Progenitor cell of endocrine pancreas (in vitro differentiated cells): ENCODE measurements around the gene BTN3A1. TPM values are rescaled to one million over a fixed set of nuclear protein-coding genes. Genes with fewer than 3 reads are reported as not detected.
A peak's percentile ranks its signal among the peaks of the same experiment; 100 is the strongest.

Source experiments
- DNase-seq: peaks from one replicate; pipeline ENCODE4 v3.0.0; 2021; ENCODE audit warnings: low spot score; ENCODE audit not compliant: unreplicated experiment
- H3K27ac Mint-ChIP-seq: 2 replicates; pipeline ENCODE4 v1.8.0; 2021; ENCODE audit warnings: mild to moderate bottlenecking, moderate library complexity, mixed read lengths
- H3K27me3 Mint-ChIP-seq: 2 replicates; pipeline ENCODE4 v1.8.0; 2021; ENCODE audit warnings: mixed read lengths
- H3K36me3 Mint-ChIP-seq: 2 replicates; pipeline ENCODE4 v1.8.0; 2022; ENCODE audit warnings: mixed read lengths; ENCODE audit not compliant: insufficient read depth
- H3K4me1 Mint-ChIP-seq: 2 replicates; pipeline ENCODE4 v1.8.0; 2021; ENCODE audit warnings: low read depth, mixed read lengths
- H3K4me3 Mint-ChIP-seq: 2 replicates; pipeline ENCODE4 v1.8.0; 2021; ENCODE audit warnings: low read depth, mild to moderate bottlenecking, moderate library complexity, mixed read lengths
- H3K9me3 Mint-ChIP-seq: 2 replicates; pipeline ENCODE4 v1.8.0; 2021; ENCODE audit warnings: low read depth, mixed read lengths
- total RNA-seq: library from RNA; stranded (reverse); gene quantifications from 2 replicates; pipeline ENCODE4 v1.2.1, GENCODE V29; 2021
- TF ChIP-seq, protein P1 (sequence below): fragments of 200-600 bp; sonication (generic); IDR thresholded peaks from one replicate; pipeline ENCODE4 v1.5.0; 2021; ENCODE audit warnings: antibody characterized with exemption, mild to moderate bottlenecking; ENCODE audit not compliant: unreplicated experiment

Gene BTN3A1
- total RNA-seq, 1 donor from 2014 or later = 9.6 TPM

DNA sequence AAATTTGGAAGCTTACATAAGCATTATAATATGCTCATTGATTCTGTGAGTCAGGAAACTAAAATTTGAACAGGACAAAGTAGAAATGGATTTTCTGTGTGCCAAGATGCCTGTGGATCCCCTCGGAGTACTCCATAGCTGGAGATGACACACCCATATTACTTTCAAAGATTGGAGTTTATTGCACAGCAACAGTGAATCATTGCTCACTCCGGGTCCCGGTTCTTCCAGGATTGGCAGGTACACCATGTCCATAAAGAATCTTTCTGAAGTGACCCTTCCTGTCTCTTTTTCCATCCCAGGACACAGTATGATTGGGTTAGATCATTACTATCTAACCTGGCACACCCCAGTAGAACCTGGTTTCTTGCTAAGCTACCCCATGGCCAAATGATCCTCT, 21.8 kb upstream of the BTN3A1 start:
- H3K36me3 Mint-ChIP-seq = peaks cover 2% of the 10 kb centered on the region
- H3K27me3 Mint-ChIP-seq = no peaks in the 10 kb centered on the region
- TF ChIP-seq, protein P1, sequence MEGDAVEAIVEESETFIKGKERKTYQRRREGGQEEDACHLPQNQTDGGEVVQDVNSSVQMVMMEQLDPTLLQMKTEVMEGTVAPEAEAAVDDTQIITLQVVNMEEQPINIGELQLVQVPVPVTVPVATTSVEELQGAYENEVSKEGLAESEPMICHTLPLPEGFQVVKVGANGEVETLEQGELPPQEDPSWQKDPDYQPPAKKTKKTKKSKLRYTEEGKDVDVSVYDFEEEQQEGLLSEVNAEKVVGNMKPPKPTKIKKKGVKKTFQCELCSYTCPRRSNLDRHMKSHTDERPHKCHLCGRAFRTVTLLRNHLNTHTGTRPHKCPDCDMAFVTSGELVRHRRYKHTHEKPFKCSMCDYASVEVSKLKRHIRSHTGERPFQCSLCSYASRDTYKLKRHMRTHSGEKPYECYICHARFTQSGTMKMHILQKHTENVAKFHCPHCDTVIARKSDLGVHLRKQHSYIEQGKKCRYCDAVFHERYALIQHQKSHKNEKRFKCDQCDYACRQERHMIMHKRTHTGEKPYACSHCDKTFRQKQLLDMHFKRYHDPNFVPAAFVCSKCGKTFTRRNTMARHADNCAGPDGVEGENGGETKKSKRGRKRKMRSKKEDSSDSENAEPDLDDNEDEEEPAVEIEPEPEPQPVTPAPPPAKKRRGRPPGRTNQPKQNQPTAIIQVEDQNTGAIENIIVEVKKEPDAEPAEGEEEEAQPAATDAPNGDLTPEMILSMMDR = no peak
- DNase-seq = no peak
- H3K4me3 Mint-ChIP-seq = no peak overlapping the region
- H3K27ac Mint-ChIP-seq = no peak overlapping the region
- peaks cover 5% of the 10 kb centered on the region for H3K4me1 Mint-ChIP-seq
- H3K9me3 Mint-ChIP-seq = no peaks in the 10 kb centered on the region

DNA sequence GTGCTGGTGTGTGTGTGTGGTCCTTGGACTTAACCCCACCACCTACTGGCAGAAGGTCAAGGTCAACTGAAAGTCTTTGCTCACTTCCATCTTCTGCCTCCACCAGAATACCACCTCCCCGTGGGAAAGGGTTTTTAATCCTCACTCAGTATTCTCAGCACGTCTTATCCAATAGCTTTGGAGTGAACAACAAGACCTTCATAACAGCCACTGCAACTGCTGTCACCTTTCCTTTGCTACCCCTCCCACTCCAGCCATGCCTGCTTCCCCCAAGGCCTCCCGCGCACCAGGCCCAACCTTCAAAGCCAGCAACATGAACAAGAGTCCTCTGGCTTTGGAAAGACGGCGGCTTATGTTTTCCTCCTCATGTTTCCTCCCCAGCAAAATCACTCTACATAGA, 20.0 kb upstream of the BTN3A1 start:
- H3K27ac Mint-ChIP-seq = peak overlapping the region; percentile 63
- H3K4me1 Mint-ChIP-seq = peaks cover 8% of the 10 kb centered on the region
- H3K36me3 Mint-ChIP-seq = peaks cover 5% of the 10 kb centered on the region
- H3K4me3 Mint-ChIP-seq = peak overlapping the region; percentile 97
- TF ChIP-seq, protein P1 = no peak
- no peaks in the 10 kb centered on the region for H3K27me3 Mint-ChIP-seq
- no peaks in the 10 kb centered on the region for H3K9me3 Mint-ChIP-seq
- no peak for DNase-seq

DNA sequence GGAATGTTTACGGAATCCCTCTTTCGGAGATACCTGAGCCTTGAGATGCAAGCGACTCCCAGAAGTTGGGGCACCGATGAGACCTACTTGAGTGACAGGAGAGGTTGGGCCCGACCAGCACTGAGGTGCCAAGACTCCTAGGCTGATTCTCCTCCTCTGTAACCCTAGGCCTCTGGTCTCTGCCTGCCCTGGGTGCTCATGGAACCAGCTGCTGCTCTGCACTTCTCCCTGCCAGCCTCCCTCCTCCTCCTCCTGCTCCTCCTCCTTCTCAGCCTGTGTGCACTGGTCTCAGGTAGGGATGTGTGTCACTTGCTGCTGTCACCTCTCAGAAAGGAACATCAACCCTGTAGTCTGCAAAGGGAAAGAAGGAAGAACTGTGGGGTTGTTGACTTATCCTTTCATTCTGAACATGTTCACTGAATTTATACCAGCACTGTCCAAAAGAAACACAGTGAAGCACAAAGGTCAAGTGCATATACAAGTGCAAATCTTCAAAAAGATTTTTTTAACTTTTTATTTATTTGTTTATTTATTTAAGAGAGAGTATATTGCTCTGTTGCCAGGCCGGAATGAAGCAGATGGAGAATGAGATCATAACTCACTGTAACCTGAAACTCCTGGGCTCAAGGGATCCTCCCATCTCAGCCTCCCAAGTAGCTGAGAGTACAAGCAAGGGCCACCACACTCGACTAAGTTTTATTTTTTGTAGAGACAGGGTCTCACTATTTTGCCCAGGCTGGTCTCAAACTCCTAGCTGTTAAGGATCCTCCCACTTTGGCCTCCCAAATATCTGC, 18.3 kb upstream of the BTN3A1 start:
- Mint-ChIP-seq H3K4me3 (peak overlapping the region; percentile 97), H3K27ac (peak overlapping the region; percentile 99), H3K9me3 (no peaks in the 10 kb centered on the region), H3K36me3 (peaks cover 7% of the 10 kb centered on the region), H3K4me1 (peaks cover 9% of the 10 kb centered on the region), H3K27me3 (no peaks in the 10 kb centered on the region)
- TF ChIP-seq, protein P1 = no peak
- no peak for DNase-seq

DNA sequence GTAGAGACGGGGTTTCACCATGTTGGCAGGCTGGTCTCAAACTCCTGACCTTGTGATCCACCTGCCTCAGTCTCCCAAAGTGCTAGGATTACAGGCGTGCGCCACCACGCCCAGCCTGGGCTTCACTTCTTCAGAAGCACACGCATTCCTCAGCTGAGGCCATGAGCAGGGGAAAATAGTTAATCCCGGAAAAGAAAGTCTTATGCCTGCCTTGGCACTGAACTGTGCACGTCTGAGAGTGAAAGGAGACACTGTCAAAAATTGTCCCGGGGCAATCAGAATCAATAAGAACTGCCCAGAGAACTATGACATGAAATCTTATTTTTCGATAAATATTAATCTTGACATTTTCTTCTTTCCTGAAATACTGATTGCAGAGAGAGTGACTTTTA, 16.3 kb upstream of the BTN3A1 start:
- Mint-ChIP-seq H3K36me3 (peaks cover 19% of the 10 kb centered on the region), H3K9me3 (no peaks in the 10 kb centered on the region), H3K27ac (no peak overlapping the region), H3K27me3 (no peaks in the 10 kb centered on the region), H3K4me1 (peaks cover 9% of the 10 kb centered on the region), H3K4me3 (no peak overlapping the region)
- no peak for DNase-seq
- TF ChIP-seq, protein P1 = no peak

DNA sequence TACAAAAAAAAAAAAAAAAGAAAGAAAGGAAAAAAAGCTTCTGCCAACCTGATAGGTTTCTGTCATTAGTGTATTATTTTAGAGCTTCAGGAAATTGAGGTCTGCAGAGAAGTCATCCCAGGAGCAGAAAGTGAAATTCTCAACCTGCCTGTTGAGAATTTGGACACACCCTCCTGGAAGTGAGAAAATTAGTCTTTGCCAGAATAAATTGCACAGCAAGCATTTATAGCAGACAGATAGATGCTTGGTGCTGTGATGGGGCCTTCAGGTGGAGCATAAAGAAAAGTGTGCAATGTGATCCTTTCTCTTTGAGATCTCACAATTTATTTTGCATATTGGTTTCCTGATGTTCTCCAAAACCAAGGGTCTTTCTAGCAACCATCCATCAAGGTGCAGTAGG, 14.5 kb upstream of the BTN3A1 start:
- peaks cover 19% of the 10 kb centered on the region for H3K36me3 Mint-ChIP-seq
- TF ChIP-seq, protein P1 = no peak
- no peak overlapping the region for H3K27ac Mint-ChIP-seq
- H3K27me3 Mint-ChIP-seq = no peaks in the 10 kb centered on the region
- peaks cover 9% of the 10 kb centered on the region for H3K4me1 Mint-ChIP-seq
- DNase-seq = no peak
- H3K9me3 Mint-ChIP-seq = no peaks in the 10 kb centered on the region
- H3K4me3 Mint-ChIP-seq = no peak overlapping the region
